TTC549 (cell line): Measurements from ENCODE around the gene EDA.

Experiments used
- FAIRE-seq: peaks from 2 replicates; lab custom pipeline; 2012; peaks lifted over from hg19 to GRCh38; lab: Jason Lieb, UNC

EDA gene

GRCh38 chrX:69615779-69616456 lies at the start of gene EDA:
Gene EDA, plus strand, starts transcription at chrX:69616113.
- FAIRE-seq: no peak

GRCh38 chrX:69568828-69569227 lies 47.1 kb upstream of the EDA start:
- FAIRE-seq: no peak

- FAIRE-seq: no peak
These were observed 18.5 kb upstream of the EDA start for GRCh38 chrX:69597399-69597798.

- no peak for FAIRE-seq
These were observed 15.7 kb upstream of the EDA start for GRCh38 chrX:69600182-69600581.

- no peak for FAIRE-seq
These were observed 12.2 kb upstream of the EDA start for GRCh38 chrX:69603566-69604194.

GRCh38 chrX:69605521-69605920 lies 10.4 kb upstream of the EDA start:
- FAIRE-seq: no peak

- no peak for FAIRE-seq
These were observed 8.3 kb upstream of the EDA start for GRCh38 chrX:69607616-69608015.

GRCh38 chrX:69613946-69614345 lies 2.0 kb upstream of the EDA start:
- FAIRE-seq: no peak

- FAIRE-seq: no peak
These were observed 1.0 kb upstream of the EDA start for GRCh38 chrX:69614886-69615285.

GRCh38 chrX:69615342-69615741 lies 571 bp upstream of the EDA start:
- FAIRE-seq: no peak

- FAIRE-seq: no peak
These were observed 717 bp downstream of the EDA start for GRCh38 chrX:69616457-69617203.

- FAIRE-seq: peak; percentile 82
These were observed 2.9 kb downstream of the EDA start for GRCh38 chrX:69618803-69619202.

GRCh38 chrX:69626129-69626528 lies 10.2 kb downstream of the EDA start:
- FAIRE-seq: no peak

GRCh38 chrX:69627744-69628143 lies 11.8 kb downstream of the EDA start:
- FAIRE-seq: no peak

- no peak for FAIRE-seq
These were observed 14.2 kb downstream of the EDA start for GRCh38 chrX:69630147-69630546.

GRCh38 chrX:69664693-69665092 lies 48.8 kb downstream of the EDA start:
- FAIRE-seq: no peak

GRCh38 chrX:69670001-69670555 lies 54.2 kb downstream of the EDA start:
- FAIRE-seq: no peak

- no peak for FAIRE-seq
These were observed 59.0 kb downstream of the EDA start for GRCh38 chrX:69674891-69675290.

- FAIRE-seq: no peak
These were observed 89.9 kb downstream of the EDA start for GRCh38 chrX:69705818-69706217.

- no peak for FAIRE-seq
These were observed 102.2 kb downstream of the EDA start for GRCh38 chrX:69718102-69718501.

- no peak for FAIRE-seq
These were observed 108.4 kb downstream of the EDA start for GRCh38 chrX:69724307-69724706.

GRCh38 chrX:69740317-69740716 lies 124.4 kb downstream of the EDA start:
- FAIRE-seq: no peak

- no peak for FAIRE-seq
These were observed 125.8 kb downstream of the EDA start for GRCh38 chrX:69741721-69742120.
